Rectal smooth muscle tissue (tissue), 1 donor: Measurements from ENCODE around the gene BTNL8.
"Not testable (repeated sequence)": the region's sequence is repeated elsewhere in the genome, so short reads cannot be mapped to it uniquely, and the experiment has no call there.

Experiments used
- H3K27ac ChIP-seq: one replicate; pipeline ENCODE4 v1.7.0; 2013; ENCODE audit warnings: low read depth, low read length, inconsistent platforms
- H3K27me3 ChIP-seq: one replicate; pipeline ENCODE4 v1.7.0; 2013; ENCODE audit warnings: low read length; ENCODE audit not compliant: control insufficient read depth, insufficient read depth
- H3K36me3 ChIP-seq: one replicate; pipeline ENCODE4 v1.7.0; 2013; ENCODE audit warnings: low read length; ENCODE audit not compliant: control insufficient read depth, insufficient read depth
- H3K4me1 ChIP-seq: one replicate; pipeline ENCODE4 v1.7.0; 2013; ENCODE audit warnings: low read length; ENCODE audit not compliant: control insufficient read depth, insufficient read depth
- H3K4me3 ChIP-seq: one replicate; pipeline ENCODE4 v1.7.0; 2013; ENCODE audit warnings: low read length
- H3K9ac ChIP-seq: one replicate; pipeline ENCODE4 v1.7.0; 2013; ENCODE audit warnings: low read length

BTNL8 gene

GRCh38 chr5:180865981-180866695, 32.8 kb upstream of the BTNL8 start:
- H3K27ac ChIP-seq, result no peak overlapping the region

GRCh38 chr5:180866985-180867384, 32.0 kb upstream of the BTNL8 start:
- no peak overlapping the region for H3K9ac ChIP-seq
- peak overlapping the region; percentile 2 for H3K4me3 ChIP-seq
- H3K36me3 ChIP-seq, result no peaks in the 10 kb centered on the region
- no peaks in the 10 kb centered on the region for H3K27me3 ChIP-seq
- no peak overlapping the region for H3K27ac ChIP-seq
- H3K4me1 ChIP-seq, result no peaks in the 10 kb centered on the region

More at GRCh38 chr5:180865981-180866695, 32.8 kb upstream of the BTNL8 start:
- H3K27me3 ChIP-seq, result no peaks in the 10 kb centered on the region
- no peak overlapping the region for H3K9ac ChIP-seq
- no peaks in the 10 kb centered on the region for H3K36me3 ChIP-seq
- no peak overlapping the region for H3K4me3 ChIP-seq
- H3K4me1 ChIP-seq, result no peaks in the 10 kb centered on the region

GRCh38 chr5:180868960-180869359, 30.0 kb upstream of the BTNL8 start:
- Histone ChIP-seq H3K27me3 (no peaks in the 10 kb centered on the region), H3K36me3 (no peaks in the 10 kb centered on the region), H3K4me3 (no peak overlapping the region), H3K27ac (no peak overlapping the region), H3K9ac (no peak overlapping the region), H3K4me1 (no peaks in the 10 kb centered on the region)

GRCh38 chr5:180869587-180869986, 29.4 kb upstream of the BTNL8 start:
- H3K36me3 ChIP-seq, result no peaks in the 10 kb centered on the region
- H3K27ac ChIP-seq, result no peak overlapping the region
- H3K9ac ChIP-seq, result no peak overlapping the region

GRCh38 chr5:180870276-180871068, 28.5 kb upstream of the BTNL8 start:
- H3K36me3 ChIP-seq, result no peaks in the 10 kb centered on the region
- no peak overlapping the region for H3K27ac ChIP-seq
- H3K4me3 ChIP-seq, result no peak overlapping the region
- no peak overlapping the region for H3K9ac ChIP-seq
- H3K4me1 ChIP-seq, result no peaks in the 10 kb centered on the region
- no peaks in the 10 kb centered on the region for H3K27me3 ChIP-seq

More at GRCh38 chr5:180869587-180869986, 29.4 kb upstream of the BTNL8 start:
- no peaks in the 10 kb centered on the region for H3K27me3 ChIP-seq
- no peak overlapping the region for H3K4me3 ChIP-seq
- H3K4me1 ChIP-seq, result no peaks in the 10 kb centered on the region

- no peaks in the 10 kb centered on the region for H3K27me3 ChIP-seq
- H3K4me1 ChIP-seq, result no peaks in the 10 kb centered on the region
- H3K9ac ChIP-seq, result no peak overlapping the region
- H3K36me3 ChIP-seq, result no peaks in the 10 kb centered on the region
- no peak overlapping the region for H3K4me3 ChIP-seq
- no peak overlapping the region for H3K27ac ChIP-seq
Measured at GRCh38 chr5:180872419-180872818, 26.5 kb upstream of the BTNL8 start.

GRCh38 chr5:180873615-180874520, 25.1 kb upstream of the BTNL8 start:
- H3K4me3 ChIP-seq, result no peak overlapping the region
- H3K4me1 ChIP-seq, result no peaks in the 10 kb centered on the region
- no peak overlapping the region for H3K27ac ChIP-seq
- no peak overlapping the region for H3K9ac ChIP-seq
- no peaks in the 10 kb centered on the region for H3K27me3 ChIP-seq
- no peaks in the 10 kb centered on the region for H3K36me3 ChIP-seq

- H3K9ac ChIP-seq, result no peak overlapping the region
- no peaks in the 10 kb centered on the region for H3K4me1 ChIP-seq
- H3K36me3 ChIP-seq, result no peaks in the 10 kb centered on the region
- no peak overlapping the region for H3K4me3 ChIP-seq
- H3K27me3 ChIP-seq, result no peaks in the 10 kb centered on the region
- no peak overlapping the region for H3K27ac ChIP-seq
Measured at GRCh38 chr5:180874804-180875582, 24.0 kb upstream of the BTNL8 start.

- H3K27me3 ChIP-seq, result no peaks in the 10 kb centered on the region
- H3K27ac ChIP-seq, result no peak overlapping the region
- H3K9ac ChIP-seq, result no peak overlapping the region
- H3K4me3 ChIP-seq, result no peak overlapping the region
- no peaks in the 10 kb centered on the region for H3K4me1 ChIP-seq
- no peaks in the 10 kb centered on the region for H3K36me3 ChIP-seq
Measured at GRCh38 chr5:180875860-180876426, 23.0 kb upstream of the BTNL8 start.

GRCh38 chr5:180885845-180886529, 13.0 kb upstream of the BTNL8 start:
- not testable (repeated sequence) for H3K27ac ChIP-seq, H3K4me1 ChIP-seq, H3K4me3 ChIP-seq, H3K36me3 ChIP-seq, H3K27me3 ChIP-seq, H3K9ac ChIP-seq

- H3K9ac ChIP-seq, result no peak overlapping the region
- H3K27me3 ChIP-seq, result no peaks in the 10 kb centered on the region
- H3K36me3 ChIP-seq, result no peaks in the 10 kb centered on the region
- H3K4me3 ChIP-seq, result no peak overlapping the region
- no peaks in the 10 kb centered on the region for H3K4me1 ChIP-seq
- no peak overlapping the region for H3K27ac ChIP-seq
Measured at GRCh38 chr5:180889381-180889780, 9.6 kb upstream of the BTNL8 start.
